Glutamatergic neuron (in vitro differentiated cells): ENCODE data around the gene FOSL2. TPM values are rescaled to one million over a fixed set of nuclear protein-coding genes. Genes with fewer than 3 reads are reported as not detected.

Source experiments
- DNase-seq: peaks from one replicate; pipeline ENCODE4 v3.0.0; 2022
- H3K27ac Mint-ChIP-seq: one replicate; pipeline ENCODE4 v1.8.0; 2020; ENCODE audit warnings: mild to moderate bottlenecking, mixed read lengths, inconsistent platforms; ENCODE audit not compliant: unreplicated experiment
- H3K27me3 Mint-ChIP-seq: one replicate; pipeline ENCODE4 v1.8.0; 2020; ENCODE audit warnings: mild to moderate bottlenecking, moderate library complexity, mixed read lengths, inconsistent platforms; ENCODE audit not compliant: unreplicated experiment
- H3K36me3 Mint-ChIP-seq: one replicate; pipeline ENCODE4 v1.8.0; 2020; ENCODE audit warnings: mild to moderate bottlenecking, mixed read lengths, inconsistent platforms; ENCODE audit not compliant: unreplicated experiment
- H3K4me1 Mint-ChIP-seq: one replicate; pipeline ENCODE4 v1.8.0; 2020; ENCODE audit warnings: mild to moderate bottlenecking, low read depth, mixed read lengths, inconsistent platforms; ENCODE audit not compliant: unreplicated experiment
- H3K4me3 Mint-ChIP-seq: one replicate; pipeline ENCODE4 v1.8.0; 2020; ENCODE audit warnings: mild to moderate bottlenecking, mixed read lengths, inconsistent platforms; ENCODE audit not compliant: unreplicated experiment
- H3K9me3 Mint-ChIP-seq: one replicate; pipeline ENCODE4 v1.8.0; 2020; ENCODE audit warnings: mild to moderate bottlenecking, moderate library complexity, mixed read lengths, inconsistent platforms; ENCODE audit not compliant: unreplicated experiment
- CTCF ChIP-seq: fragments of 200-600 bp; sonication (generic); IDR thresholded peaks from one replicate; pipeline ENCODE4 v1.5.0; 2021; ENCODE audit not compliant: partially characterized antibody, unreplicated experiment
- total RNA-seq: library from RNA; stranded (reverse); fragmentation: NEBNext Ultra II Directional; extraction: Animal tissue kit (Norgen Biotek cat#: 25700); gene quantifications from one replicate; pipeline ENCODE4 v1.2.1, GENCODE V29; 2021; ENCODE audit not compliant: unreplicated experiment

FOSL2 gene
- total RNA-seq, 1 donor from 2014 or later: 2.6 TPM

DNA sequence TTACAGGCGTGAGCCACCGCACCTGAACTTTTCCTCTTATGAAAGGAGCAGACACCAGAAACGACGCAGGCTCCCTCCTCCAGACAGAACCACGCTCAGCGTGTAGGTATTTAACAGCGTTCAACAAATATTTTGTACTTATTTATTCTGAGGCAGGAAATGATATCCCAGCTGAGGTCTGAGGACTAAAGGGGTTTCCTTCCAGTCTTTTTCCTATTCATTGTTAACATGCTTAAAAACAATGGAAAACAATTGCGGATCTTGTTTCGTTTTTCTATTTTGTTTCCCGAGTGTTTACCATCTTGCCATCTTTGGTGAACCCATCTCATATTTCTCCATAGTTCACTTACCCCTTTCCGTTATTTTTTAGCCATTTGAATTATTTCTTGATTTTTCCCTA, 43.7 kb upstream of the FOSL2 start:
- Mint-ChIP-seq H3K27me3 (peaks cover 2% of the 10 kb centered on the region), H3K4me3 (no peak overlapping the region), H3K36me3 (no peaks in the 10 kb centered on the region), H3K9me3 (peaks cover 3% of the 10 kb centered on the region), H3K27ac (no peak overlapping the region), H3K4me1 (peaks cover 11% of the 10 kb centered on the region)
- no peak for DNase-seq
- TF ChIP-seq CTCF: no peak

GRCh38 chr2:28349546-28350165, 43.0 kb upstream of the FOSL2 start:
- no peak for TF ChIP-seq CTCF
- Mint-ChIP-seq H3K27ac (no peak overlapping the region), H3K9me3 (peaks cover 3% of the 10 kb centered on the region), H3K27me3 (peaks cover 4% of the 10 kb centered on the region), H3K36me3 (no peaks in the 10 kb centered on the region), H3K4me3 (no peak overlapping the region), H3K4me1 (peaks cover 11% of the 10 kb centered on the region)
- no peak for DNase-seq

DNA sequence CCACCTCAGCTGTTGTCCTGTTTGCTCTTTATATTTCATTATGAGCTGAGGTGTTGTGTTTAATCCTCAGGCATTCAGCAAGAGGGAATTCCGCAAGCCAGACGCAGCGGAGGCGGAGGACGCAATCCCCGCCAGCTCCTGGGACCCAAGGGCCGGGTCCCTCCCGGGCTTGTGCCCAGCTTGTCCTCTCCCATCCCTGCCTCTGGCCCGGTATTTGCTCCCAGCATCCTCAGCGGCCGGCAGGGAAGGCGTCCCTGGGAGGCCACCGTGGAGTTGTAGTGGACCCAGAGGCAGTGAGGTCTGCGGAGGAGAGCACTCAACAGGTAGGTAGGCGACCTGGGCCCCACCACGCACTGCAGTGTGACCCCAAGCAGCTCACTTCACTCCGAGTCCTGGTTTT, 42.5 kb upstream of the FOSL2 start:
- Mint-ChIP-seq H3K4me1 (peaks cover 11% of the 10 kb centered on the region), H3K9me3 (peaks cover 7% of the 10 kb centered on the region), H3K36me3 (no peaks in the 10 kb centered on the region), H3K4me3 (no peak overlapping the region), H3K27ac (no peak overlapping the region), H3K27me3 (peaks cover 4% of the 10 kb centered on the region)
- TF ChIP-seq CTCF: no peak
- DNase-seq: no peak

DNA sequence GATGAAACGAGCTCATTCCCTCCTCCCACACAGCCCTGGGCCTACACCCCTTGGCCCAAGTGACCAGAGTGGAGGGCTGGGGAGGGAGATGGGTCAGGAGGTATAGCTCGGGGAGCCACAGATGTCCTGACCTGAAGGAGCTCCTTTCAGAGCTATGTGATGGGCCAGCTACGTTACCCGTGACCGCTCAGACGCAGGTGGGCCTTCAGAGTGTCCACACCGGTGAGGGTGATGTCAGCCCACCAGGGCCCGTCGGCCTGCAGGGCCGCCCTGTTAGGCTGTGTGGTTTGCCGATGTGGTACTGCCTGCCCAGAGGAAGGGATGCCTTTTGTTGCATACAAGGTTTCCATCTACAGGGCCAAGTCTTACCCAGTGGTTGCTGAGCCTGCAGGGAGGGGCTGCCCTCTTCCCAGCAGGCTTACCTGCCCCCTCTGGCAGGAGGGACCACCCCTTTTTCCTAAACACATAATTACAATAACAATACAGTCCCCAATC, 41.8 kb upstream of the FOSL2 start:
- Mint-ChIP-seq H3K4me1 (peaks cover 7% of the 10 kb centered on the region), H3K4me3 (no peak overlapping the region), H3K27ac (no peak overlapping the region), H3K27me3 (peaks cover 4% of the 10 kb centered on the region), H3K36me3 (no peaks in the 10 kb centered on the region), H3K9me3 (peaks cover 4% of the 10 kb centered on the region)
- no peak for DNase-seq
- no peak for TF ChIP-seq CTCF

DNA sequence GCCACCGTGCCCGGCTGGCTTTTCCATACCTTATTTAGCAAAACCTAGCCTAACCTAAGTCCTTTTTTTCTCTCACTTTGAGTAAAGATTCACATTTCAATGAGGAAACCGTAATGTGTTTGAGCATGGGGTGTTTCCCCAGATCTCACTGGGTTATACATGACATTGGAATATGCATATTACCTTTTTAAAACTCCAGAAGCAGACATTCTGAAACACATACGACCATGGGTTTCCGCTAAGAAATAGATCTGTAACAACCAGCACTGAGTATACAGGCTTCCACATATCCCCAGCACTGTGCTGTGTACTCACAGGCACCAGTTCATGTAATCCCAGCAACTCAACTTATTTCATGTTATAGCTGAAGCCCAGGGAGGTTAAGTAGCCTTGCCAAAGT, 41.0 kb upstream of the FOSL2 start:
- Mint-ChIP-seq H3K27me3 (peaks cover 4% of the 10 kb centered on the region), H3K4me1 (peaks cover 3% of the 10 kb centered on the region), H3K36me3 (no peaks in the 10 kb centered on the region), H3K27ac (no peak overlapping the region), H3K9me3 (peaks cover 4% of the 10 kb centered on the region), H3K4me3 (no peak overlapping the region)
- TF ChIP-seq CTCF: no peak
- no peak for DNase-seq
